GM20000 (cell line): ENCODE results near the gene RGS3.

Source experiments
- DNase-seq: peaks from one replicate; pipeline ENCODE4 v3.0.0; 2012; ENCODE audit warnings: low spot score
- TF ChIP-seq, protein P1 (sequence below): IDR thresholded peaks from 2 replicates; pipeline ENCODE4 v1.5.1; 2012; ENCODE audit warnings: mild to moderate bottlenecking, control low read depth; ENCODE audit errors: extremely low read depth, missing control alignments

RGS3 gene

DNA sequence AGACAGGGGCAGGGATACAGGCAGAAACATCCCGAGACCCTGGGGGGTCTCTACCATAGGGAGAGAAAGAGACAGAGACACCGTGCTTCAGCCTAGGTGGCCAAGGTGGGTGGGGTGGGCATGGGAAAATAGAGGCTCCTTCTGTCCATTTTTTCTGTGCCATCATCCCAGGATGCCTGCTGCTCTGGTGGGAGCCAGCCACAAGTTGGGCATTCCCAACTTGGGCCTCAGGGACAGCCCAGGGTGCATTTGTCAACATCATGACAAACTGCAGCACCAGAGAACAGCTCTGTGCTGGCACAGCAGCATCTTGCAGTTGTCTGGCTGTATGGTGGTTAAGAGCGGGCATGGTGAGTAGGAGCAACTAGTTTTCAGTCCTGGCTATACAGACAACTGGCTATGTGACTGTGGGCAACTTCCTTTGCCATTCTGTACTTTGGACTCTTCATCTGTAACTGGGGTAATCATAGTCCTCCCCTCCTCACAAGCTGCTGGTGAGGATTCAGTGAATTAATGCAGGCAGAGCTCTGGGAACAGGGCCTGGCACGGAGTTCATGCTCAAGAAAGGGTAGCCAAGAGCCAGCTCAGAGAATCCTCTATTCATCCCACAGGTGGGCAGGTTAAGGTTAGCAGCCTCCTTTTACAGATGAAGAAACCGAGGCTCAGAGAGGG is 100.4 kb downstream of the RGS3 start:
- DNase-seq, result no peak
- TF ChIP-seq, protein P1, sequence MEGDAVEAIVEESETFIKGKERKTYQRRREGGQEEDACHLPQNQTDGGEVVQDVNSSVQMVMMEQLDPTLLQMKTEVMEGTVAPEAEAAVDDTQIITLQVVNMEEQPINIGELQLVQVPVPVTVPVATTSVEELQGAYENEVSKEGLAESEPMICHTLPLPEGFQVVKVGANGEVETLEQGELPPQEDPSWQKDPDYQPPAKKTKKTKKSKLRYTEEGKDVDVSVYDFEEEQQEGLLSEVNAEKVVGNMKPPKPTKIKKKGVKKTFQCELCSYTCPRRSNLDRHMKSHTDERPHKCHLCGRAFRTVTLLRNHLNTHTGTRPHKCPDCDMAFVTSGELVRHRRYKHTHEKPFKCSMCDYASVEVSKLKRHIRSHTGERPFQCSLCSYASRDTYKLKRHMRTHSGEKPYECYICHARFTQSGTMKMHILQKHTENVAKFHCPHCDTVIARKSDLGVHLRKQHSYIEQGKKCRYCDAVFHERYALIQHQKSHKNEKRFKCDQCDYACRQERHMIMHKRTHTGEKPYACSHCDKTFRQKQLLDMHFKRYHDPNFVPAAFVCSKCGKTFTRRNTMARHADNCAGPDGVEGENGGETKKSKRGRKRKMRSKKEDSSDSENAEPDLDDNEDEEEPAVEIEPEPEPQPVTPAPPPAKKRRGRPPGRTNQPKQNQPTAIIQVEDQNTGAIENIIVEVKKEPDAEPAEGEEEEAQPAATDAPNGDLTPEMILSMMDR, result no peak

DNA sequence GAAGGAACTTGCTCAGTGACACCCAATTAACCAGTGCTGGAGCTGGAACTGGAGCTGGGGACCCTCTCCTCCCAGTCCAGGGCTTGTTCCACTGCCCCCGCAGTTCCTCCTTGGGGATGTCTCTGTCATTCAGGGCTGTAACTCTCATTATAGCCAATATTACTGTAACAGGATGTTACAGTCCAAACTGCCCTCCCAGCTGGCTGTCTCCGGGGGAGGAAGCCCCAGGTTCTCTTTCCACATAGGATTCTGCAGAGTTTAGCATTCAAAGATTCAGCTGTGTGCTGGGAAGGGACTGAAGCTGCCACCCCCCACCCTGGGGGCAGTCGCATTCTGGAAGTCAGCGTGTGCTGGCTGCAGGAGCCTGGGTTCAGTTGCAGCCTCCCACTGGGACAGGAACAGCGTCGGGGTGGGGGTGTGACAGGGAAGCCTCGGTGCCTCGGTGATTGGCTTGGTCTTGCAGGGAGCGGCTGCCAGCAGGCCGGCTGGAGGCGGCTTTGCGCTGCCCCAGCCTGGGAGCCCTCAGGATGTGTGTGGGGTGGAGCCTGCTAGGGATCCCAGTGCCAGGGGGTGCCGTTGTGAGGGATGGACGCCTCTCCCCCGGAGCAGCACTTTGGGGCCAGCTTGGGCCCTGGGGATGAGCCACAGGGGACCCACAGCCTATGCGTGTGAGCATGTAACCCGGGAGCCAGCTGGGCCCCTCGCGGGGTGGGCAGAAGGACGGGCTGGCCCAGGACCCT is 101.1 kb downstream of the RGS3 start:
- TF ChIP-seq, protein P1, result no peak
- DNase-seq, result no peak

DNA sequence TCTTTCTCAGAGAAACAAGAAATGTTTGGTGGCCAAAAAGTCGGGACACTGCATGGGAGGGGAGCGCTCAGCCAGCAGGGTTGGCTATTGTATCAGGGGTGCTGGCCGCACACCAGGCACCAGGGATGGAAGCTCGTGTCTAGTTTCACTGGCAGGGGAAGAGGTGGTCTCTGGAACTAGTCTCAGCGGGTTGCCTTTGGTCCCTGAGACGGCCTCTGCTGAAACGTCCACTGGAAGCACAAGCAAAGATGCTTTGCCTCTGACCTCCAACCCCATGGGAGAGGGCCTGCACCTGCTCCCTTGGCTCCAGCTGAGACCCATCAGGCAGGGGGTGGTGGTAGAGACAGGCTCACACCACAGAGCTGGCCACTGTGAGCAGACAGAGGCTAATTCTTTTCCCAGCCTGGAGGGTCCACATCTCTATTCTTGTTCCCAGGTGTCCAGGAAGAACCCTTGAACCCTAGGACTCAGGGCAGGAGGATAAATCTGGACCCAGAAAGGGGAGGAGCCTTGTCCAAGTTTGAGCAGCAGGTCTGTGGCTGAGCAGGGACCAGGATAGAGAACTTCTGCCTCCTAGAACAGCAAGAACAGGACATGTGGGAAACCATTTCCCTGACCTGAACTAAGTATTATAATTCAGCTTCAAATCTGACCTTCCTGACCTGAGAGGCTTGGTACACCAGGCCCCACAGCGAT is 102.6 kb downstream of the RGS3 start:
- TF ChIP-seq, protein P1, result no peak
- no peak for DNase-seq

DNA sequence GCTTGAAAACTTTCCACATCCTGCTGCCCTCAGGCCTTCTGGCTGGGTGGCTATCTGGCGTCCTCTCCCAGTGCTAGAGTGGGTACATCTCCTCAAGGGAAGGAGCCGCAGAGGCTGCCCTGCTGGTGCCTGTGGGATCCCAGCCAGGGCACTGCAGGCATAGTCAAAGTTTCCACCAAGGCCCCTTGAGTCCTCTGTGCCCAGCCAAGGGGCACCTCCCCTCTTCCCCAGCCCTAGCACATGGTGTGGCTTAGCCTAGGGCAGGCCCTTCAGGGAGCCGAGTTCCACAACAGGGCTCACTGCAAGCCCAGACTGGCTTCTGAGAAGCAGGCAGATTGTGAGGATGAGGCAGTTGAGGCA is 103.2 kb downstream of the RGS3 start:
- TF ChIP-seq, protein P1, result no peak

DNA sequence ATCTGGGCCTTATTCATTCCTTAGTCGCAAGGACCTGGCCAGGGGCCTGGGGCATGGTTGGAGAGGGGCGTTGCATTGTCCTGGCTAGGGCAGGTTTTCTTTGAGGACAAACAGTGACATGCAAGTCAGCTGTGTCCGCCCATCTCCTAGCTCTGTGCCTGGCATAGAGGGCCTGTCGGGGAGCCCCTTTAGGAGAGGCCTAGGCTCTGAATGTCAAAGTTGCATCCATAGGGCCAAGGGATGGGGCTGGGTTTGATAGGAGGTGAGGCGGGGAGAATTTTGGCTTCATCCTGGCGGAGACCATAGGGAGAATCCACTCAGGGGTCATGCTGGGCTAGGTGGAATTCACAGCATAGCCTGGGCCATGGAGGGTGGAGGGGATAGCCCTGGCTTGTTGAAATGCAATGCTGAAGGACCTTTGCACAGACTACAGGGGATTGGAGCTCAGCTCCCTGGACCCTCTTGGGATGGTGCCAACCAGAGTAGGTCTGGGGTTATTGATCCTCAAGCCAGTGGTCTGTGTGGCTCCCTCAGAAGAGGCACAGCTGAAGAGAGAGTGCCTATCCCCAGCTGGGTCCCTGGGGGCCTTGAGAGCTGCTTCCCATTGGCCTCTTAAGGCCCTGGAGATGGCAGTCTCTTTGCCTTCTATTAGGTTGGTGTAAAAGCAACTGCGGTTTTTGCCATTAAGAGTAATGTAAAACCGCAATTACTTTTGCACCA is 104.0 kb downstream of the RGS3 start:
- no peak for DNase-seq

More for the DNA sequence above, 103.2 kb downstream of the RGS3 start:
- DNase-seq, result no peak

DNA sequence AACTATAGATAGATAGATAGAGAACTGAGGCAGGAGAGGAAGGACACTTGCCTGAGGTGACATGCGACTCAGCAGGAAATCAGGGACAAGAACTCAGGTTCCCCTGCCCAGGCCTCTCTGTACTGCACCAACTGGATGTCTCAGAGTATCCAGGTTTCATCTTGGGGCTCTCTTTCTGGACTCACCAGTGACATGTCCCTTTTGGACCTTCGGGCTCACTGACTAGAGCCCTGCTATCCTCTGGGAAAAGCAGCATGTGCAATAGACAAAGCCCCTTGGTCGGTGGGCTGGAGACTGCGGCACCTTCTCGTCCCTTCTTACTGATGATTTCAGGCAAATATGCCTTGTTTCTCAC is 104.5 kb downstream of the RGS3 start:
- DNase-seq, result no peak
- TF ChIP-seq, protein P1, result no peak

More for the DNA sequence above, 104.0 kb downstream of the RGS3 start:
- TF ChIP-seq, protein P1, result no peak
